Calu3 (cell line): Measurements from ENCODE around the gene ANKS1B. TPM values are rescaled to one million over a fixed set of nuclear protein-coding genes. Genes with fewer than 3 reads are reported as not detected.

Experiments used
- BruUV-seq: library from RNA; stranded (reverse); fragments of 400-500 nt; replicated peaks from 2 replicates; lab custom pipeline; 2021; lab: Mats Ljungman, UMichigan
- CTCF ChIA-PET: fragments of 300-600 bp; sonication (Branson Sonifier 250); formaldehyde crosslinking; loops from one replicate; lab custom pipeline; 2022; ENCODE audit warnings: antibody characterized with exemption; lab: Charles Lee
- DNase-seq: peaks from one replicate; pipeline ENCODE4 v3.0.0; 2022
- H3K27ac Mint-ChIP-seq: one replicate; pipeline ENCODE4 v1.8.0; 2022; ENCODE audit warnings: mixed read lengths; ENCODE audit not compliant: unreplicated experiment
- H3K27me3 Mint-ChIP-seq: one replicate; pipeline ENCODE4 v1.8.0; 2022; ENCODE audit warnings: mixed read lengths; ENCODE audit not compliant: unreplicated experiment
- H3K36me3 Mint-ChIP-seq: one replicate; pipeline ENCODE4 v1.8.0; 2022; ENCODE audit warnings: mild to moderate bottlenecking, moderate library complexity, mixed read lengths; ENCODE audit not compliant: insufficient read depth, unreplicated experiment
- H3K4me1 Mint-ChIP-seq: one replicate; pipeline ENCODE4 v1.8.0; 2022; ENCODE audit warnings: mild to moderate bottlenecking, low read depth, mixed read lengths; ENCODE audit not compliant: unreplicated experiment
- H3K4me3 Mint-ChIP-seq: one replicate; pipeline ENCODE4 v1.8.0; 2022; ENCODE audit warnings: mild to moderate bottlenecking, low read depth, moderate library complexity, mixed read lengths; ENCODE audit not compliant: unreplicated experiment
- H3K9me3 Mint-ChIP-seq: one replicate; pipeline ENCODE4 v1.8.0; 2022; ENCODE audit warnings: low read depth, mixed read lengths; ENCODE audit not compliant: unreplicated experiment
- intact Hi-C: fragments of 100-400 bp; cut with micrococcal nuclease; formaldehyde crosslinking; loops from one replicate; pipeline ENCODE4 v1.10.0; 2022; ENCODE audit not compliant: unreplicated experiment
- total RNA-seq: library from RNA; stranded (reverse); gene quantifications from 2 replicates; pipeline ENCODE4 v1.2.3, GENCODE V29; 2022
- TF ChIP-seq, protein P1 (sequence below): fragments of 200-600 bp; IDR thresholded peaks from one replicate; pipeline ENCODE4 v1.8.0; 2022; ENCODE audit warnings: antibody characterized with exemption; ENCODE audit not compliant: unreplicated experiment

Gene ANKS1B
- total RNA-seq, 1 experiment from 2014 or later, result 1.7 TPM

DNA sequence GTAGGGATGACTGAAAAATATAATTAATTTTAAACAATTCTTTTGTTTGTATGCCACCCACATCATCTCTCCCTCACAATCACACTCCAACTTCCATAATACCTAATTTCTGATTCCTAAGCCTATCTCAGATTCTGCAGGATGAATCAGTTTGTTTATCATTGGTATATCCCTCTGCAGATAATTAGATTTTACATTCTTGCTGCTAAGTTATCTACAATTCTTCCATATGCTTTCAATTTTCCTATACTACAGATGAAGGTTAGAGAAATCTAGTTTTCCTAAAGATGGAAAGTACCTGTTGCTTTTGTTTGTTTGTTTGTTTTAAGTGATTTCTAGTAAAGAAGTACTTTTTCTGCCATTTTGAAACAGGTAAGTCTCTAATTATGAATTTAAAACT is 105.3 kb downstream of the ANKS1B start:
- H3K4me1 Mint-ChIP-seq, result no peaks in the 10 kb centered on the region
- CTCF ChIA-PET, result no interaction called here
- no peak overlapping the region for H3K4me3 Mint-ChIP-seq
- no peaks in the 10 kb centered on the region for H3K36me3 Mint-ChIP-seq
- H3K9me3 Mint-ChIP-seq, result no peaks in the 10 kb centered on the region
- DNase-seq, result no peak
- TF ChIP-seq, protein P1, sequence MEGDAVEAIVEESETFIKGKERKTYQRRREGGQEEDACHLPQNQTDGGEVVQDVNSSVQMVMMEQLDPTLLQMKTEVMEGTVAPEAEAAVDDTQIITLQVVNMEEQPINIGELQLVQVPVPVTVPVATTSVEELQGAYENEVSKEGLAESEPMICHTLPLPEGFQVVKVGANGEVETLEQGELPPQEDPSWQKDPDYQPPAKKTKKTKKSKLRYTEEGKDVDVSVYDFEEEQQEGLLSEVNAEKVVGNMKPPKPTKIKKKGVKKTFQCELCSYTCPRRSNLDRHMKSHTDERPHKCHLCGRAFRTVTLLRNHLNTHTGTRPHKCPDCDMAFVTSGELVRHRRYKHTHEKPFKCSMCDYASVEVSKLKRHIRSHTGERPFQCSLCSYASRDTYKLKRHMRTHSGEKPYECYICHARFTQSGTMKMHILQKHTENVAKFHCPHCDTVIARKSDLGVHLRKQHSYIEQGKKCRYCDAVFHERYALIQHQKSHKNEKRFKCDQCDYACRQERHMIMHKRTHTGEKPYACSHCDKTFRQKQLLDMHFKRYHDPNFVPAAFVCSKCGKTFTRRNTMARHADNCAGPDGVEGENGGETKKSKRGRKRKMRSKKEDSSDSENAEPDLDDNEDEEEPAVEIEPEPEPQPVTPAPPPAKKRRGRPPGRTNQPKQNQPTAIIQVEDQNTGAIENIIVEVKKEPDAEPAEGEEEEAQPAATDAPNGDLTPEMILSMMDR, result no peak
- BruUV-seq, result no TSS peak
- H3K27ac Mint-ChIP-seq, result no peak overlapping the region
- intact Hi-C loops, result no loop called here
- no peaks in the 10 kb centered on the region for H3K27me3 Mint-ChIP-seq

DNA sequence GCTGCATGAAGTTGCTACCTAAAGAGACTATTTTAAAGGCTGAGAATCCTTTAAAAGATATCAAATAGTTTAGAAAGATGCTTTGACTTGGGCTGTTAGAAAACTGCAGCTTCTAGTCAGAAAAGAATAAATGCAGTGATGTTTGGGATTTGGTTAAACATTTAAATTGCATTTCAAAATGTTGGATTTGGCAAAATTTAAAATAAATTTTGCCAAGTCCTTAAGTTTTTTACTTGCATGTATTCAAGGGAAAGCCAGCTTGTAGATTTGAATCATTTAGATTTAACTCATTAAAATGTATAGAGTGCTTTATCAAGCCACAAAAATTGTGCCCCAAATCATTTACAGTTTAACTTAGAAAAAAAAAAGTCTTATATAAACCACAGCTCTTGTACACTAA is 109.7 kb downstream of the ANKS1B start:
- peaks cover 1% of the 10 kb centered on the region for H3K9me3 Mint-ChIP-seq
- TF ChIP-seq, protein P1, result no peak
- H3K4me3 Mint-ChIP-seq, result no peak overlapping the region
- CTCF ChIA-PET, result interaction anchor here (0.6 kb wide), 1 partner anchor 181 kb away, joined by 6 read pairs; no protein-coding TSS in a partner anchor
- no TSS peak for BruUV-seq
- no peaks in the 10 kb centered on the region for H3K36me3 Mint-ChIP-seq
- no peak for DNase-seq
- H3K4me1 Mint-ChIP-seq, result no peaks in the 10 kb centered on the region
- H3K27ac Mint-ChIP-seq, result no peak overlapping the region
- no peaks in the 10 kb centered on the region for H3K27me3 Mint-ChIP-seq
- intact Hi-C loops, result no loop called here

DNA sequence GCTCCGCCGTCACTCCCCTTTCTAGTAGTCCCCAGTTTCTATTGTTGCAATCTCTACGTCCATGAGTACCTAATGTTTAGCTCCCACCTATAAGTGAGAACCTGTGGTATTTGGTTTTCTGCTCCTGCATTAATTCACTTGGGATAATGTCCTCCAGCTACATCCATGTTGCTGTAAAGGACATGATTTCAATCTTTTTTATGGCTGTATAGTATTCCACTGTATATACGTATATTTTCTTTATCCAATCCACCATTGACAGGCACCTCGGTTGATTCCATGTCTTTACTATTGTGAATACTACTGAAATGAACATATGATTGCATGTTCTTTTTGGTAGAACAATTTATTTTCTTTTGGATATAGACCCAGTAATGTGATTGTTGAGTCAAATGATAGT is 114.7 kb downstream of the ANKS1B start:
- TF ChIP-seq, protein P1, result no peak
- Mint-ChIP-seq H3K9me3 (peaks cover 2% of the 10 kb centered on the region), H3K27me3 (no peaks in the 10 kb centered on the region), H3K4me1 (no peaks in the 10 kb centered on the region), H3K4me3 (no peak overlapping the region), H3K27ac (no peak overlapping the region), H3K36me3 (no peaks in the 10 kb centered on the region)
- no TSS peak for BruUV-seq
- intact Hi-C loops, result no loop called here
- DNase-seq, result no peak
- CTCF ChIA-PET, result no interaction called here

DNA sequence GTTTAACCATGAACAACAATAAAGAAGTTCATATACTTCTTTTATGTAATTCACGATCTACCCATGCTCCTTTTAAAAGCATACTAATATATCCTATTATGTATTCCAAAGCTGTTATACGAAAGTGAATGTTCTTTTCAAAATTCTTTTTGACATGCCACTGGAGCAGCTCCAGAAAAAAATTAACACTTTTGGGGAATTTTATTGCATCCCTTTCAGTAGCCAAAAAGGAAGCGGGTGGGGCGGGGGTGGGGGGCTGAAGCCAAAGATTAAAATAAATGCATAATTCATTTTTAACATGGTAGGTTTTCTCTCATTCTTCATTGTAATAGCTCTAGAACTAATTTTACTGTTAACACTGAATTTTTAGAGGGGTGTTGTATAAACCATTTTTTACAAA is 123.0 kb downstream of the ANKS1B start:
- DNase-seq, result no peak
- Mint-ChIP-seq H3K9me3 (no peaks in the 10 kb centered on the region), H3K27ac (no peak overlapping the region), H3K27me3 (peaks cover 2% of the 10 kb centered on the region), H3K4me3 (no peak overlapping the region), H3K36me3 (no peaks in the 10 kb centered on the region), H3K4me1 (no peaks in the 10 kb centered on the region)
- TF ChIP-seq, protein P1, result no peak
- CTCF ChIA-PET, result interaction anchor here (0.6 kb wide), 1 partner anchor 1756 kb away, joined by 5 read pairs; no protein-coding TSS in a partner anchor
- intact Hi-C loops, result no loop called here
- BruUV-seq, result no TSS peak
